Liver (tissue), 9 donors: ENCODE results near the gene TMBIM1. TPM values are rescaled to one million over a fixed set of nuclear protein-coding genes. Genes with fewer than 3 reads are reported as not detected.
A peak's percentile ranks its signal among the peaks of the same experiment; 100 is the strongest.

Experiments
- DNase-seq: peaks from one replicate; pipeline ENCODE4 v3.0.0-alpha.2; 2017; ENCODE audit warnings: low spot score
- H3K27ac ChIP-seq, 2 donors: one replicate each; pipeline ENCODE4 v1.7.0; 2013; ENCODE audit warnings: inconsistent platforms in 2 of 2, low read length in 2 of 2, control low read depth in 1 of 2, low read depth in 1 of 2, mild to moderate bottlenecking in 1 of 2
- H3K27me3 ChIP-seq, 4 donors: one replicate each; pipeline versions ENCODE4 v1.6.1 to v1.7.0; 2013; ENCODE audit warnings: low read length in 3 of 4, inconsistent platforms in 1 of 4, mild to moderate bottlenecking in 1 of 4, moderate library complexity in 1 of 4; ENCODE audit not compliant: control insufficient read depth in 4 of 4, insufficient read depth in 4 of 4
- H3K36me3 ChIP-seq, 4 donors: one replicate each; pipeline versions ENCODE4 v1.6.1 to v1.7.0; 2013; ENCODE audit warnings: low read length in 3 of 4, mild to moderate bottlenecking in 3 of 4, low read depth in 1 of 4, moderate library complexity in 1 of 4; ENCODE audit not compliant: control insufficient read depth in 4 of 4, insufficient read depth in 3 of 4
- H3K4me1 ChIP-seq, 4 donors: one replicate each; pipeline versions ENCODE4 v1.6.1 to v1.7.0; 2013; ENCODE audit warnings: low read length in 3 of 4, mild to moderate bottlenecking in 3 of 4, moderate library complexity in 1 of 4; ENCODE audit not compliant: control insufficient read depth in 4 of 4, insufficient read depth in 4 of 4
- H3K4me3 ChIP-seq, 3 donors: one replicate each; pipeline versions ENCODE4 v1.6.1 to v1.7.0; 2013; ENCODE audit warnings: low read length in 3 of 3, control low read depth in 1 of 3, low read depth in 1 of 3, mild to moderate bottlenecking in 1 of 3
- H3K9ac ChIP-seq, 2 donors: one replicate each; pipeline ENCODE4 v1.7.0; 2013; ENCODE audit warnings: low read length in 2 of 2, mild to moderate bottlenecking in 2 of 2, moderate library complexity in 2 of 2, control low read depth in 1 of 2, low read depth in 1 of 2
- H3K9me3 ChIP-seq, 4 donors: one replicate each; pipeline versions ENCODE4 v1.6.1 to v1.7.0; 2013; ENCODE audit warnings: low read length in 3 of 4; ENCODE audit not compliant: control insufficient read depth in 4 of 4
- ATF3 ChIP-seq: IDR thresholded peaks from 2 replicates; pipeline ENCODE4 v1.6.1; 2016; ENCODE audit warnings: antibody characterized with exemption
- CTCF ChIP-seq: fragments of 150-350 bp; IDR thresholded peaks from 2 replicates; pipeline ENCODE4 v1.5.1; 2017; ENCODE audit warnings: improper control_type of control experiment, low read depth, low read length; ENCODE audit not compliant: missing input control
- EGR1 ChIP-seq, 2 donors: IDR thresholded peaks; 2 replicates each; pipeline ENCODE4 v1.6.1; 2016 to 2018; ENCODE audit warnings: antibody characterized with exemption in 2 of 2, low read depth in 2 of 2
- FOXA1 ChIP-seq: IDR thresholded peaks from 2 replicates; pipeline ENCODE4 v1.6.1; 2016; ENCODE audit warnings: antibody characterized with exemption
- FOXA2 ChIP-seq: IDR thresholded peaks from 2 replicates; pipeline ENCODE4 v1.6.1; 2016; ENCODE audit warnings: antibody characterized with exemption
- GABPA ChIP-seq, 2 donors: IDR thresholded peaks in 1 of 2; conservative IDR thresholded peaks in 1 of 2; 2 replicates each; pipeline ENCODE4 v1.6.1; 2016; ENCODE audit warnings: antibody characterized with exemption in 2 of 2, mild to moderate bottlenecking in 1 of 2, moderate library complexity in 1 of 2
- HNF4A ChIP-seq, 2 donors: conservative IDR thresholded peaks; 2 replicates each; pipeline ENCODE4 v1.6.1; 2016; ENCODE audit warnings: antibody characterized with exemption in 2 of 2, mild to moderate bottlenecking in 2 of 2
- HNF4G ChIP-seq: IDR thresholded peaks from 2 replicates; pipeline ENCODE4 v1.6.1; 2016; ENCODE audit warnings: antibody characterized with exemption
- JUND ChIP-seq, 2 donors: IDR thresholded peaks; 2 replicates each; pipeline ENCODE4 v1.6.1; 2016; ENCODE audit warnings: antibody characterized with exemption in 2 of 2
- MAX ChIP-seq: IDR thresholded peaks from 2 replicates; pipeline ENCODE4 v1.6.1; 2016; ENCODE audit warnings: antibody characterized with exemption
- NR2F2 ChIP-seq: IDR thresholded peaks from 2 replicates; pipeline ENCODE4 v1.6.1; 2016; ENCODE audit warnings: antibody characterized with exemption
- RAD21 ChIP-seq, 2 donors: IDR thresholded peaks; 2 replicates each; pipeline ENCODE4 v1.6.1; 2016; ENCODE audit warnings: antibody characterized with exemption in 2 of 2, mild to moderate bottlenecking in 2 of 2
- RXRA ChIP-seq, 2 donors: IDR thresholded peaks; 2 replicates each; pipeline ENCODE4 v1.6.1; 2017 to 2018; ENCODE audit warnings: antibody characterized with exemption in 2 of 2, mild to moderate bottlenecking in 1 of 2
- SP1 ChIP-seq: IDR thresholded peaks from 2 replicates; pipeline ENCODE4 v1.6.1; 2018; ENCODE audit warnings: antibody characterized with exemption, mild to moderate bottlenecking
- TAF1 ChIP-seq: conservative IDR thresholded peaks from 2 replicates; pipeline ENCODE4 v1.6.1; 2016; ENCODE audit warnings: antibody characterized with exemption, mild to moderate bottlenecking
- YY1 ChIP-seq: IDR thresholded peaks from 2 replicates; pipeline ENCODE4 v1.6.1; 2016; ENCODE audit warnings: antibody characterized with exemption, mild to moderate bottlenecking
- ZBTB33 ChIP-seq: IDR thresholded peaks from 2 replicates; pipeline ENCODE4 v1.6.1; 2016; ENCODE audit warnings: antibody characterized with exemption
- WGBS: extraction: QIAGEN DNeasy Blood & Tissue Kit; methylation state at CpG from one replicate; pipeline ENCODE4 v1.1.7; 2013; 5-methylcytosine and 5-hydroxymethylcytosine counted together
- polyA plus RNA-seq, 2 donors: library from polyadenylated mRNA; stranded (reverse) in 1 of 2; unstranded in 1 of 2; fragments of 200-250 nt in 1 of 2; fragments of >200 nt in 1 of 2; fragmentation: Nextera tagmentation in 1 of 2; extraction: Ambion mirVana in 1 of 2; gene quantifications; one replicate each; pipeline versions ENCODE4 v1.2.1 to v1.2.3, GENCODE V29; 2013 to 2015
- total RNA-seq, 2 donors: library from RNA; depleted of rRNA; stranded (reverse); fragments of >200 nt; gene quantifications; one replicate each; pipeline ENCODE4 v1.2.3, GENCODE V29; 2014
- TF ChIP-seq, protein P1 (sequence below): IDR thresholded peaks from 2 replicates; pipeline ENCODE4 v1.6.1; 2016; ENCODE audit warnings: antibody characterized with exemption, mild to moderate bottlenecking
- donor health status: healthy.
- donor health status: healthy.
- donor health status: healthy.
- donor health status: healthy.
- donor health status: healthy.

TMBIM1 gene
- total and polyA plus RNA-seq, 4 donors = 61.8 to 133 (median 114) TPM

DNA sequence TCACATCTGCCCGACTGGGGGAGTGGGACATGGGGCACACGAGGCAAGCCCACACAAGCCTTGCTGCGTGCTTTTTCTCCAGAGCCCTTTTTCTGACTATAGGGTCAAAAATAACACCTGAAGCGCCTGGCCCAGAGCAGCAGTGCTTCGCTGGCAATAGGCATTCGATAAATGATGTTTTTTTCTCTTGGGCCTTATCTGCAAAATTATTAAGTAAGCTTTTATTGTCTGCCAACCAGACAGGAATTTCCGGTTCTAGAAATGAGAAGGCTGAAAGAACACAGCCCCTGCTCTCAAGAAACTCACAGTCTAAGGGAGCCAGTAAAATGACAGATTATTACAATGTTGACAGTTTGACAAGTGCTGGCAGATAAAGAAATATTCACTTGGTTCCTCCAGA, 2.7 kb upstream of the TMBIM1 start:
- H3K4me1 ChIP-seq = peaks cover 13 to 38% (median 25%) of the 10 kb centered on the region in 4 donors
- H3K9ac ChIP-seq = no peak overlapping the region
- H3K4me3 ChIP-seq = no peak overlapping the region
- TF ChIP-seq SP1 = peak; percentile 24
- TF ChIP-seq NR2F2 = no peak
- H3K27me3 ChIP-seq = no peaks in the 10 kb centered on the region
- WGBS = 71% methylated on average over 7 of the region's 7 CpGs
- no peak overlapping the region for H3K27ac ChIP-seq
- no peaks in the 10 kb centered on the region for H3K9me3 ChIP-seq
- H3K36me3 ChIP-seq = no peaks in the 10 kb centered on the region
- DNase-seq = no peak

GRCh38 chr2:218294430-218295022, 2.2 kb upstream of the TMBIM1 start:
- no peak for DNase-seq

More at GRCh38 chr2:218294430-218295022, 2.2 kb upstream of the TMBIM1 start:
- no peaks in the 10 kb centered on the region for H3K36me3 ChIP-seq
- H3K9me3 ChIP-seq = no peaks in the 10 kb centered on the region
- no peak overlapping the region for H3K4me3 ChIP-seq
- H3K4me1 ChIP-seq = peaks cover 13 to 43% (median 29%) of the 10 kb centered on the region in 4 donors
- H3K9ac ChIP-seq = no peak overlapping the region
- TF ChIP-seq GABPA (IDR thresholded peaks at IDR 0.05 in 1 of 2, conservative IDR thresholded peaks at IDR 0.05 in 1 of 2) = no peak
- no peak for TF ChIP-seq RAD21 (IDR thresholded peaks at IDR 0.05)
- TF ChIP-seq EGR1 (IDR thresholded peaks at IDR 0.05; ENCODE audit: low read depth in 2 of 2) = no peak
- TF ChIP-seq FOXA1 = no peak
- TF ChIP-seq, protein P1, sequence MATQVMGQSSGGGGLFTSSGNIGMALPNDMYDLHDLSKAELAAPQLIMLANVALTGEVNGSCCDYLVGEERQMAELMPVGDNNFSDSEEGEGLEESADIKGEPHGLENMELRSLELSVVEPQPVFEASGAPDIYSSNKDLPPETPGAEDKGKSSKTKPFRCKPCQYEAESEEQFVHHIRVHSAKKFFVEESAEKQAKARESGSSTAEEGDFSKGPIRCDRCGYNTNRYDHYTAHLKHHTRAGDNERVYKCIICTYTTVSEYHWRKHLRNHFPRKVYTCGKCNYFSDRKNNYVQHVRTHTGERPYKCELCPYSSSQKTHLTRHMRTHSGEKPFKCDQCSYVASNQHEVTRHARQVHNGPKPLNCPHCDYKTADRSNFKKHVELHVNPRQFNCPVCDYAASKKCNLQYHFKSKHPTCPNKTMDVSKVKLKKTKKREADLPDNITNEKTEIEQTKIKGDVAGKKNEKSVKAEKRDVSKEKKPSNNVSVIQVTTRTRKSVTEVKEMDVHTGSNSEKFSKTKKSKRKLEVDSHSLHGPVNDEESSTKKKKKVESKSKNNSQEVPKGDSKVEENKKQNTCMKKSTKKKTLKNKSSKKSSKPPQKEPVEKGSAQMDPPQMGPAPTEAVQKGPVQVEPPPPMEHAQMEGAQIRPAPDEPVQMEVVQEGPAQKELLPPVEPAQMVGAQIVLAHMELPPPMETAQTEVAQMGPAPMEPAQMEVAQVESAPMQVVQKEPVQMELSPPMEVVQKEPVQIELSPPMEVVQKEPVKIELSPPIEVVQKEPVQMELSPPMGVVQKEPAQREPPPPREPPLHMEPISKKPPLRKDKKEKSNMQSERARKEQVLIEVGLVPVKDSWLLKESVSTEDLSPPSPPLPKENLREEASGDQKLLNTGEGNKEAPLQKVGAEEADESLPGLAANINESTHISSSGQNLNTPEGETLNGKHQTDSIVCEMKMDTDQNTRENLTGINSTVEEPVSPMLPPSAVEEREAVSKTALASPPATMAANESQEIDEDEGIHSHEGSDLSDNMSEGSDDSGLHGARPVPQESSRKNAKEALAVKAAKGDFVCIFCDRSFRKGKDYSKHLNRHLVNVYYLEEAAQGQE = no peak
- no peak for TF ChIP-seq ZBTB33
- TF ChIP-seq SP1 = no peak
- TF ChIP-seq FOXA2 = no peak
- TF ChIP-seq HNF4A (conservative IDR thresholded peaks at IDR 0.05) = no peak
- no peak for TF ChIP-seq YY1
- TF ChIP-seq JUND (IDR thresholded peaks at IDR 0.05) = no peak
- no peak for TF ChIP-seq MAX
- TF ChIP-seq HNF4G = no peak
- TF ChIP-seq NR2F2 = no peak
- TF ChIP-seq CTCF = no peak
- TF ChIP-seq RXRA (IDR thresholded peaks at IDR 0.05) = no peak
- TF ChIP-seq TAF1 = no peak
- no peak for TF ChIP-seq ATF3
- 86% methylated on average over 5 of the region's 5 CpGs for WGBS
- no peak overlapping the region for H3K27ac ChIP-seq
- no peaks in the 10 kb centered on the region for H3K27me3 ChIP-seq
